ENCODE measurements around the gene AOAH.

Gene AOAH

GRCh38 chr7:36723951-36724664 is at the start of gene AOAH:
Gene AOAH, minus strand, starts transcription at chr7:36724494. Its CDS starts 346 bp downstream, at chr7:36724148.
- no peak for DNase-seq

GRCh38 chr7:36766451-36766850 is 42.2 kb upstream of the AOAH start:
- DNase-seq = no peak

DNA sequence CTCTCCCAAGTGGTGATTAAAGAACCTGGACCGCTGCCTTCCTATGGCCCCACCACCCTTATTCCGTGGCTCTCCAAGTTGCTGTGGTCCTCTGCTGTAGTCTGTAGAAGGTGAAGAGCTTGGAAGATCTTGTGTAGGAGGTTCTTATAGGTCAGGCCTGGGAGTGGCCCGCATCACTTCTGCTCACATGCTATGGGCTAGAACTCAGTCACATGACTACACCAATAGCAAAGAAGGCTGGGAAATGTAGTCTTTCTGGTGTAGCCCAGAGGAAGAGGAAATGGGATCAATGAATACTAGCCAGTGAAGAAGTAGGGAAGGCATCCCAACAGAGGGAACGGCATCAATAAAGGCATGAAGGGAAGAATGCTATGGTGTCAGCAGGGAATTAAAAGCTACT is 41.3 kb upstream of the AOAH start:
- no peak for DNase-seq

DNA sequence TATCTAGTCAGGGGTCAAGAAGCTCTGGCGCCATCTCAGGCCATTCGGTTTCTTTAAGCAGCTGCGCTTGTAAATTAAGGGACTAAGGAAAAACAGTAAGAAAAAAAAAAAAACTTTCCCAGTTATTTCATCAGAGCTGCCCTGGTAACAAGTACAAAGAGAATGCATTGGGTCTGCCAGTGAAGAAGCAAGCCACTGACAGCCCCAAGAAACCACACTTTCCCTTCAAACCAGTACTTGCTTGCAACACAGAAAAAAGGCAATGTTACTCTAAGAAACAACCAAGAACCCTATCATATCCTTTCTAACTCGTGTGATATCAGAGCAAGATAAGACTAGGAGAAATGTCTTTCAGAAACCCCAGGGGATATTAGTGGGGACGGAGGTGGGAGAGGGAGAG is 40.6 kb upstream of the AOAH start:
- DNase-seq = no peak

GRCh38 chr7:36763132-36763816 is 39.0 kb upstream of the AOAH start:
- DNase-seq = no peak

DNA sequence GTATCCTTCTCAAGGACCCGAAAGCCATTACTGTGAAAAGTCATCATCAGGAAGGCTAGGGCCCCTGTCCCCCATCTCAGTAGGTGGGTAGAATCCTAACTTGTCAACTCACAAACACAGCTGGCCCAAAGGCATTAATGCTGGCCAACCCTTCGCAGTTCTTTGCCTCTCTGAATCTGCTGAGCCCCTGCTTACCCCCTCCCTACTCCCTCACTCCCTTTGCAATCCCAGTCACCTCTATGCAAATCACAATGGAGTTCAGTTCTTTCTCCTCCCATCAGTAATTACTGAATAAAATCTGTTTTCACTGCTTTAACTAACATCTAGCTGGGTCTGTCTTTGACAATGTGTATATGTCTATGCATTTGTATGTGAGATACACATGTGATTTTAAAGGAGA is 38.1 kb upstream of the AOAH start:
- no peak for DNase-seq

DNA sequence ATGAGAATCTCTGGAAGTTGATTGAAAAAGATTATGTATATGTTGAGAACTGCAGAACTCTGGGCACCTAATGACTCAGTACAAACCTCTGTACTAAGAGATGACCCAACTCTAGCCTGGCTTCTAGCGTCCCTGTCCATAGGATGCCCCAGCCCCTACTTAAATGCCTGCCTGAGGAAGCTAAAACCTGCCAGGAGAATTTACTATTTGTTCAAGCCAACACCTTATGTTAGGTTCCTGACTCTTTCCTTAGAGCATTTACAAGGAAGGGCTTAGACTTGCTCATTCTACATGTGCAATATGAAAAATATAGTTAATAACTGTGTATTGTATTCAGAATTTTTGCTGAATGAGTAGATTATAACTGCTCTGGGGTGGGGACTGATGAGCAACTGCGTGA is 37.5 kb upstream of the AOAH start:
- DNase-seq = no peak

GRCh38 chr7:36760856-36761762 is 36.8 kb upstream of the AOAH start:
- DNase-seq = no peak

DNA sequence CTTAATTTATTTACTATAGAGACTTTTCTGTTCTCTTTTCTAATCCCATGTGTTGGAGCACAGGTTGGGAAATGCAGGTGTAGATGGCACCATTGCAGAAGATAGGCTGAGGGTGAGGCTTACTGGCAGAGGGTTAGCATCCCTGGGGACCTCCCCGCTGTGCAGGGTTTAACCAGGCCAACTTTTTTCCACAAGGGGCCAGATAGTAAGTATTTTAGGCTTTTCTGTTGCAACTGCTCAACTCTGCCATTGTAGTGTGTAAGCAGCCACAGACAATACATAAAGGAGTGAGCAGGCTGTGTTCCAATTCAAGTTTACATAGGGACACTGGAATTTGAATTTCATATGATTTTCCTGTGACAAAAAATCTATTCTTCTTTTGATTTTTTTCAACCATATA is 34.6 kb upstream of the AOAH start:
- DNase-seq = no peak

GRCh38 chr7:36755484-36755883 is 31.2 kb upstream of the AOAH start:
- DNase-seq = no peak

GRCh38 chr7:36752026-36752711 is 27.9 kb upstream of the AOAH start:
- DNase-seq = no peak

- DNase-seq = no peak
Measured at GRCh38 chr7:36750451-36750850, 26.2 kb upstream of the AOAH start.

DNA sequence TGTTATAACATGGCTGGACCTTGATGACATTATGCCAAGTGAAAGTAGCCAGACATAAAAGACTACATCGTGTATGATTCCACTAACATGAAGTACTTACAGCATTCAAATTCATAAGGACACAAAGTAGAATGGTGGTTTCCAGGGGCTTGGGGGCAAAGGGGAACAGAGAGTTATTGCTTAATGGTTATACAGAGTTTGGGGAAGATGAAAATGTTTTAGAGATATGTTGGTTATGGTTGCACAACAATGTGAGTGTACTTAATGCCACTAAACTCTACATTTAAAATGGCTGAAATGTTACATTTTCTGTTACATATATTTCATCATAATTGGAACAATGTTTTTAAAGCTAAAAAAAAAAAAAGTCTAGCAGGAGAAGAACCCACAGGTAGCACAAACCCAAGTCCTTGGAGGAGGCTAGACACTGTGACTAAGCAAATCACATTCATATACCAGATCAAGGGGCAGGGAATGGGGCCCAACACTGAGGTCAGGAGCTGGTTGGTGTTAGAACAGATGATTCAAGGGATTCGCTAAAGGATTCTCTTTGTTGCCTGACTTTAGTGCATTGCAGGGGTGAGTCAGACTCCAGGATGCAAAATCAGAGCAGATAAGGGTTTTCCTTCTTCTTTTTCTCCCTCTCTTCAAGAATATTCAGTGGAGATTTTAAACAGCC is 25.1 kb upstream of the AOAH start:
- DNase-seq = no peak

DNA sequence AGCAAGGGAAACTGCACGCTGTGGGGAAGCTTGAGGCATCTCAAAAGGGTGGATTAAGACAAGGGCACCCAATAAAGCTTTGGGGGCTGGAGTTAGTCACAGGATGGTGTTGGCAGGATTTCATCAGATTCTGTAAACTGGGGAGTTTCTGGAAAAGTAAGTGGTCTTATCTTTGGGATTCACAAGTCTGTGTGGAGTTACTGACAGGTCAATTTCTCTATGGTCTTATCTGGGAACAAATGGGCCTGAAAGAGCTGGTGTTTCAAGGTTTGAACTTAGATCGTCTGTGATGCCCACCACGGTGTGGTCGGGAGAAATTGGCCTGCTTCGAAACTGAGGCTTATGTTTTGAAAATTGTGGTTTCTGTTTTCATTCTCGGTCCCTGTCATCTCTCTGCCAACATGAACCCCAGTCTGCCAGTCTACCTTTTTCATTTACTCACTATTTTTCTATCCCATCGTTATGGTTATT is 23.8 kb upstream of the AOAH start:
- DNase-seq = no peak

DNA sequence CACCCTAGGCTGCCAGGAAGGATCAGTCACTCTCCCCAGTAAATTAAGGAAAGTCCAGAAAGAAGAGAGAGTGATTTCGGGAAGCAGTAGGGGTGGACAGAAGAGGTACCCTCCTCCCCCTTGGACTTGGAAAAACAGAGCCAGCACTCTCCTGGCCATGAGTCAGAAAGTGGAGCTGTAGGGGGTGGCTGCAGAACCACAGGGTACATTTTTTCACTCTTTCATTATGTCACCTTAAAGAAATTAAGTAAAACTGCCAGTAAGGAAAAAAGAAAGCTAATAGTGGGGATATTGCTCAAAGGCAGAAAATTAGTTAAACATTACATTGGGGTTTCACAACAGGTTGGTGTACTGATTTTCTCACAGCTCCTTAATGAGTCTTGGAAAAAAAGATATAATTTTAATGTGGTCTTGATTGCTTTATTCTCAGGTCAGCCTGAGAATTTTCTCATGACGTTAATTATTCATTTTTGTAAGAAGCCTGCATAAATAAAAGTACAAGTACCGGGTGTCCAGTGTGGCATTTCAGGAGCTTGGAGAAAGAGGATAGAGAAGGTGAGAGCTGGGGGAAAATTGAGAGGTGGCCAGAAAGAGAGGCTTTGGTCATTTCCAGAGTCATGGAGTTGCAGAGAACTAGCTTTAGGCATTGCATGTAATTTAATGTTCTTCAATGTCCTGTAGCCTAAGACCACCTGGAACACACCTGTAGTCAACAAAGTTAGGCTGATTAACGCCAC is 23.2 kb upstream of the AOAH start:
- DNase-seq = no peak

DNA sequence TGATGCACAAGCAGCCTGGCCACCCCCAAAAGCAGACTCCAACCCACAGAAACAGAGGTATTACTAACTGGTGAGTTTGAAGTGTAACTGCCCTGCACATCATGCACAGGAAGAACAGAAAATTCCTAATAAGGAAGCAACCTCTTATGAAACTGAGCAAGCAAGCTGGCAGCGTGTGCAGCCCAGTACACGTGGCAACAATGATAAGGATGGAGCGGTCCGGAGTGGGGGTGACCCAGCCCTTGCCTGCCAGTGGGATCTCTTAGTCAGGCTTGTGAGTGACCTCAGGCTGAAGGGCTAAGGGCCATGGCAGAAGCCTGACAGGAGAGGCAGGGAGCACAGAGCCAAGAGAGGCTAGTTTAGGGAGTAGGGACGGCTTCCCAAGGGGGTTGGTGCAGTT is 22.1 kb upstream of the AOAH start:
- DNase-seq = no peak

- no peak for DNase-seq
Measured at GRCh38 chr7:36742911-36743775, 18.8 kb upstream of the AOAH start.

- no peak for DNase-seq
Measured at GRCh38 chr7:36741866-36742265, 17.6 kb upstream of the AOAH start.

DNA sequence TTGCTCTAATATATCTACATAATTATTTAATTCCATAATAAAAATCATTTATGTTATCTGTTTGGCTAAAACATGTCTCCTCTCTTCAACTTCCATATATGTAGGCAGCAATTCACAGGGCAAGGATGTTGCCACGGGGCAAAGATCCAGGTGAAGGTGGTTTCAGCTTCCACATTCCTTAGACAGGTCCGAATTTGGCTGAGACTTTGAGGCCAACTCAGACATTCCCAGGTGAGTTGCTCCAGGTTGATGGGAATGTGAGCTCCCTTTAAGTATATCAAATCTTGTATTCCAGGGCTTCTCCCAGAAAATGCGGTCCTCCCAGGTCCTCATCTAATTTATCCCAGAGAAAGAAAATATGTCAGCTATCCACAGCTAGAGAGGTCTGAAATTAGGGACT is 15.1 kb upstream of the AOAH start:
- DNase-seq = no peak

DNA sequence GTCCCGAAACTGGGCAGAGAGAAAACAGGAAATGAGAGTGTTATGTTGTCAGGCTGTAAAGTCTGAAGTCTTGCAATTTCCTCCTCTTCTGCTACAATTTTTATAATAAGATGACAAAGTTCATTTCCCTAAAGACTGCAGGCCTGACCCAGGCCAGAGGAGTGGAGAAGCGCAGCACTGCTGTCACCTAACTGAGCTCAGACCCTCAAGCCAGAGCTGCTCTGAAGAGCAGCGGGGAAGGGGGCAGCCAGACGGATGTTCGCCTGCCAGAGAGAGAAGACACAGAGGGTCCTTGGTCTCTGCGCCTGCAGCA is 12.6 kb upstream of the AOAH start:
- no peak for DNase-seq
